SK-N-SH (cell line): ENCODE results near the gene SPTBN1. TPM values are rescaled to one million over a fixed set of nuclear protein-coding genes. Genes with fewer than 3 reads are reported as not detected.

Experiments
- CTCF ChIA-PET: fragments of 300-600, 350-600 bp; formaldehyde crosslinking; extraction: SDS; loops from one replicate; lab custom pipeline; 2021; lab: Yijun Ruan, JAX
- POLR2A ChIA-PET: fragments of 350-600 bp; sonication (Branson Sonifier 250); formaldehyde crosslinking; extraction: SDS; loops from one replicate; lab custom pipeline; 2020; ENCODE audit warnings: antibody characterized with exemption, inconsistent platforms; lab: Yijun Ruan, JAX
- DNase-seq: peaks from one replicate; pipeline ENCODE4 v3.0.0; 2012
- H2AFZ ChIP-seq: fragments of 200-600 bp; sonication (generic); 2 replicates; pipeline ENCODE4 v1.8.1; 2016; ENCODE audit warnings: antibody characterized with exemption, mild to moderate bottlenecking, low read depth
- H3F3A ChIP-seq: fragments of 200-600 bp; sonication (generic); replicated peaks from 2 replicates; pipeline ENCODE3; 2016; ENCODE audit warnings: antibody characterized with exemption, mild to moderate bottlenecking; ENCODE audit not compliant: insufficient read depth
- H3K27ac ChIP-seq, 2 experiments: fragments of 200-500 bp in 1 of 2; fragments of 200-600 bp in 1 of 2; sonication (Bioruptor generic) in 1 of 2; sonication (generic), shearing (Covaris generic) in 1 of 2; 2 replicates each; pipeline versions ENCODE4 v1.5.1 to v1.6.1; 2014 to 2016; ENCODE audit warnings: low read depth in 2 of 2, inconsistent platforms in 1 of 2, low read length in 1 of 2, mild to moderate bottlenecking in 1 of 2, mixed read lengths in 1 of 2
- H3K27me3 ChIP-seq: fragments of 200-600 bp; sonication (generic), shearing (Covaris generic); 2 replicates; pipeline ENCODE4 v1.6.1; 2016; ENCODE audit warnings: mixed run types; ENCODE audit not compliant: insufficient read depth
- H3K36me3 ChIP-seq, 2 experiments: fragments of 200-500 bp in 1 of 2; fragments of 200-600 bp in 1 of 2; sonication (Bioruptor generic) in 1 of 2; sonication (generic) in 1 of 2; replicated peaks in 1 of 2; 2 replicates each; pipeline versions ENCODE3 to v1.5.1; 2014 to 2016; ENCODE audit warnings: low read length in 1 of 2, mild to moderate bottlenecking in 1 of 2; ENCODE audit not compliant: insufficient read depth in 2 of 2, control insufficient read depth in 1 of 2
- H3K4me1 ChIP-seq, 2 experiments: fragments of 200-500 bp in 1 of 2; fragments of 200-600 bp in 1 of 2; sonication (Bioruptor generic) in 1 of 2; sonication (generic), shearing (Covaris generic) in 1 of 2; 2 replicates each; pipeline versions ENCODE4 v1.5.1 to v1.6.1; 2014 to 2016; ENCODE audit warnings: low read depth in 1 of 2, low read length in 1 of 2, mixed run types in 1 of 2; ENCODE audit not compliant: insufficient read depth in 2 of 2, control insufficient read depth in 1 of 2
- H3K4me2 ChIP-seq: fragments of 200-600 bp; sonication (generic), shearing (Covaris generic); 2 replicates; pipeline ENCODE4 v1.6.1; 2017; ENCODE audit warnings: mixed run types
- H3K4me3 ChIP-seq, 2 experiments: fragments of 200-500 bp in 1 of 2; fragments of 200-600 bp in 1 of 2; sonication (Bioruptor generic) in 1 of 2; sonication (generic), shearing (Covaris generic) in 1 of 2; 2 replicates each; pipeline versions ENCODE4 v1.5.1 to v1.8.1; 2014 to 2016; ENCODE audit warnings: low read depth in 2 of 2, inconsistent platforms in 1 of 2, low read length in 1 of 2, mild to moderate bottlenecking in 1 of 2, mixed read lengths in 1 of 2, moderate library complexity in 1 of 2
- H3K79me2 ChIP-seq: fragments of 200-600 bp; sonication (generic); 2 replicates; pipeline ENCODE4 v1.8.1; 2017; ENCODE audit warnings: mild to moderate bottlenecking; ENCODE audit not compliant: insufficient read depth
- H3K9ac ChIP-seq: fragments of 200-600 bp; sonication (generic); 2 replicates; pipeline ENCODE4 v1.6.1; 2017; ENCODE audit warnings: mixed run types
- H3K9me2 ChIP-seq: fragments of 200-600 bp; sonication (generic); 2 replicates; pipeline ENCODE4 v1.6.1; 2017; ENCODE audit warnings: mixed run types
- H3K9me3 ChIP-seq: fragments of 200-600 bp; sonication (generic); 2 replicates; pipeline ENCODE4 v1.6.1; 2017; ENCODE audit warnings: mixed run types, mild to moderate bottlenecking, moderate library complexity
- H4K20me1 ChIP-seq: fragments of 200-600 bp; sonication (generic); 2 replicates; pipeline ENCODE4 v1.6.1; 2017; ENCODE audit warnings: mild to moderate bottlenecking, mixed run types; ENCODE audit not compliant: insufficient read depth
- CTCF ChIP-seq: fragments of 200-600 bp; sonication (generic); IDR thresholded peaks from 2 replicates; pipeline ENCODE4 v1.6.1; 2017; ENCODE audit warnings: antibody characterized with exemption, mild to moderate bottlenecking, moderate library complexity
- ELF1 ChIP-seq: IDR thresholded peaks from 2 replicates; pipeline ENCODE4 v1.4.0; 2012
- FOXJ3 ChIP-seq: sonication (generic); formaldehyde crosslinking; IDR thresholded peaks from 2 replicates; pipeline ENCODE4 v1.5.1; 2020; ENCODE audit warnings: mild to moderate bottlenecking, missing genetic modification reagents
- GATA2 ChIP-seq: sonication (generic); formaldehyde crosslinking; IDR thresholded peaks from 2 replicates; pipeline ENCODE4 v1.5.0; 2020; ENCODE audit warnings: mild to moderate bottlenecking, missing genetic modification reagents
- IRF3 ChIP-seq: fragments of 150-350 bp; IDR thresholded peaks from 2 replicates; pipeline ENCODE4 v1.6.1; 2016; ENCODE audit warnings: mild to moderate bottlenecking, low read depth, low read length
- JUND ChIP-seq: IDR thresholded peaks from 2 replicates; pipeline ENCODE4 v1.4.0; 2012
- NFIC ChIP-seq: IDR thresholded peaks from 2 replicates; pipeline ENCODE4 v1.4.0; 2012; ENCODE audit warnings: borderline replicate concordance
- POLR2AphosphoS5 ChIP-seq: IDR thresholded peaks from 2 replicates; pipeline ENCODE4 v1.6.1; 2012; ENCODE audit warnings: low read depth, low read length
- RCOR1 ChIP-seq: fragments of 150-350 bp; IDR thresholded peaks from 2 replicates; pipeline ENCODE4 v1.6.1; 2017; ENCODE audit warnings: antibody characterized with exemption, low read length
- REST ChIP-seq: IDR thresholded peaks from 2 replicates; pipeline ENCODE4 v1.6.1; 2012; ENCODE audit warnings: mild to moderate bottlenecking, low read depth, low read length, moderate library complexity
- RXRA ChIP-seq: IDR thresholded peaks from 2 replicates; pipeline ENCODE4 v1.4.0; 2012; ENCODE audit warnings: low read depth, mild to moderate bottlenecking, borderline replicate concordance
- TAF1 ChIP-seq: IDR thresholded peaks from 2 replicates; pipeline ENCODE4 v1.6.1; 2012; ENCODE audit warnings: low read depth, mild to moderate bottlenecking, low read length, moderate library complexity, borderline replicate concordance
- WGBS: methylation state at CpG from one replicate; pipeline ENCODE4 v1.1.6; 2017; ENCODE audit warnings: low lambda C conversion rate; 5-methylcytosine and 5-hydroxymethylcytosine counted together
- polyA plus RNA-seq, 3 experiments: library from polyadenylated mRNA; depleted of rRNA; stranded (reverse); fragments of >200 nt; gene quantifications; 2 replicates each; pipeline ENCODE4 v1.2.3, GENCODE V29; 2012
- TF ChIP-seq, protein P1 (sequence below): IDR thresholded peaks from 2 replicates; pipeline ENCODE4; 2012
- TF ChIP-seq, protein P2 (sequence below): IDR thresholded peaks from 2 replicates; pipeline ENCODE4 v1.4.0; 2012; ENCODE audit warnings: low read depth, borderline replicate concordance
- TF ChIP-seq, protein P3 (sequence below): IDR thresholded peaks from 2 replicates; pipeline ENCODE4 v1.4.0; 2012; ENCODE audit warnings: low read depth

The SPTBN1 gene
- polyA plus RNA-seq, 1 of the 3 experiments (the other 2 are of a cell fraction) = 29.1 TPM

DNA sequence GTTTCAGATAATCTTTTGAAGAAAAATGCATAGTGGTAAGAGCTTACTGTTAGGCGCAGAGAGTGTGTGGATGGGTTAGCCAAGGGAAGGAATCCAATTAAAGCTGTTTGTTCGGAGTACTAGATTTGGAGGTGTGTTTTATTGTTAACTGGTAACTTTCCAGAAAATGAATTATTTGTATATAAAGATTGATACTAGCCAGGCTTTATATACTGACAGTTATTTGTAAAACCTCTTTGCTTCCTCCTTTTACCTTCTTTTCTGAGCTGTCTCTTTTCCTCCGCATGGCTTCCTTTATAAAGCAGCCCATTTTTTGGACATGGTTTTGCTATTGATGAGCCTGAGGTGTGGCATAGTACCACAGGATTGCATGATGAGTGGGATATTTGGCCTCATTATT is 25.6 kb downstream of the SPTBN1 start:
- Histone ChIP-seq H3K9me2 (no peaks in the 10 kb centered on the region), H3K4me2 (no peak overlapping the region), H3K9me3 (no peaks in the 10 kb centered on the region), H2AFZ (no peak overlapping the region), H3K79me2 (peaks cover 88% of the 10 kb centered on the region), H3K27ac (no peak overlapping the region), H3F3A (peaks cover 19% of the 10 kb centered on the region), H4K20me1 (peaks cover 74% of the 10 kb centered on the region), H3K9ac (no peak overlapping the region), H3K4me1 (peaks cover 8 to 21% of the 10 kb centered on the region in 2 experiments), H3K4me3 (no peak overlapping the region), H3K36me3 (no peaks in the 10 kb centered on the region), H3K27me3 (no peaks in the 10 kb centered on the region)
- CTCF ChIA-PET = interaction anchor here (0.5 to 1.2 kb wide), 6 partner anchors 17 to 374 kb away, joined by 3 to 4 read pairs (median 3); no protein-coding TSS in a partner anchor
- DNase-seq = no peak
- POLR2A ChIA-PET = no interaction called here
- WGBS = 98% methylated on average over 3 of the region's 3 CpGs
- TF ChIP-seq RXRA (no peak), FOXJ3 (no peak), ELF1 (no peak), JUND (no peak), IRF3 (no peak), TAF1 (no peak), POLR2AphosphoS5 (no peak), RCOR1 (no peak), NFIC (no peak)
- TF ChIP-seq, protein P1, sequence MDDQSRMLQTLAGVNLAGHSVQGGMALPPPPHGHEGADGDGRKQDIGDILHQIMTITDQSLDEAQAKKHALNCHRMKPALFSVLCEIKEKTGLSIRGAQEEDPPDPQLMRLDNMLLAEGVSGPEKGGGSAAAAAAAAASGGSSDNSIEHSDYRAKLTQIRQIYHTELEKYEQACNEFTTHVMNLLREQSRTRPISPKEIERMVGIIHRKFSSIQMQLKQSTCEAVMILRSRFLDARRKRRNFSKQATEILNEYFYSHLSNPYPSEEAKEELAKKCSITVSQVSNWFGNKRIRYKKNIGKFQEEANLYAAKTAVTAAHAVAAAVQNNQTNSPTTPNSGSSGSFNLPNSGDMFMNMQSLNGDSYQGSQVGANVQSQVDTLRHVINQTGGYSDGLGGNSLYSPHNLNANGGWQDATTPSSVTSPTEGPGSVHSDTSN = no peak
- TF ChIP-seq, protein P2, sequence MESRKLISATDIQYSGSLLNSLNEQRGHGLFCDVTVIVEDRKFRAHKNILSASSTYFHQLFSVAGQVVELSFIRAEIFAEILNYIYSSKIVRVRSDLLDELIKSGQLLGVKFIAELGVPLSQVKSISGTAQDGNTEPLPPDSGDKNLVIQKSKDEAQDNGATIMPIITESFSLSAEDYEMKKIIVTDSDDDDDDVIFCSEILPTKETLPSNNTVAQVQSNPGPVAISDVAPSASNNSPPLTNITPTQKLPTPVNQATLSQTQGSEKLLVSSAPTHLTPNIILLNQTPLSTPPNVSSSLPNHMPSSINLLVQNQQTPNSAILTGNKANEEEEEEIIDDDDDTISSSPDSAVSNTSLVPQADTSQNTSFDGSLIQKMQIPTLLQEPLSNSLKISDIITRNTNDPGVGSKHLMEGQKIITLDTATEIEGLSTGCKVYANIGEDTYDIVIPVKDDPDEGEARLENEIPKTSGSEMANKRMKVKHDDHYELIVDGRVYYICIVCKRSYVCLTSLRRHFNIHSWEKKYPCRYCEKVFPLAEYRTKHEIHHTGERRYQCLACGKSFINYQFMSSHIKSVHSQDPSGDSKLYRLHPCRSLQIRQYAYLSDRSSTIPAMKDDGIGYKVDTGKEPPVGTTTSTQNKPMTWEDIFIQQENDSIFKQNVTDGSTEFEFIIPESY = no peak
- TF ChIP-seq, protein P3, sequence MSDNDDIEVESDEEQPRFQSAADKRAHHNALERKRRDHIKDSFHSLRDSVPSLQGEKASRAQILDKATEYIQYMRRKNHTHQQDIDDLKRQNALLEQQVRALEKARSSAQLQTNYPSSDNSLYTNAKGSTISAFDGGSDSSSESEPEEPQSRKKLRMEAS = no peak

DNA sequence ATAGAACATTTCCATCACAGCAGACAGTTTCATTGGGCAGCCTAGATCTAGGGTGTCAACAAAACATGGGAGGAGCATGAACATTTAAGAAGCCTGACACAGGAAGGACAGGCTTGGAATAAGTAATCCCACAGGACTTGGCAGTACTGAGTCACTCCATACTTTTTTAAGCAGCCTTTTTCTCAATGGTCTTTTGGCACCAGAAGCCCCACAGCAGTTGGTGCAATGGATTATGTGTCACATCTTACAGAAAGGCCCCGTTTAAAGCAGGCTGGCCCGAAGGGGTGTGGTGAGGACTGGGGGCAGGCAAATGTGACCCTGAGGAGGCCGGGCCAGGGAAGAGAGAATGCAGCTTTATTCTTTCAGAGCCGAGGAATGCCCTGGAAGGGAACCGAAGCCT is 26.6 kb downstream of the SPTBN1 start:
- Histone ChIP-seq H3F3A (peaks cover 24% of the 10 kb centered on the region), H3K36me3 (peaks cover 0 to 8% of the 10 kb centered on the region in 2 experiments), H3K4me2 (peak overlapping the region; percentile 34), H3K4me3 (no peak overlapping the region), H2AFZ (no peak overlapping the region), H3K4me1 (peaks cover 8 to 21% of the 10 kb centered on the region in 2 experiments), H3K9ac (no peak overlapping the region; the same call in 1 of the 2 replicates), H3K27ac (peak overlapping the region in 1 of 2 experiments; percentile 59; a peak in 3 of 4 replicates), H3K27me3 (no peaks in the 10 kb centered on the region), H3K9me3 (no peaks in the 10 kb centered on the region), H4K20me1 (peaks cover 64% of the 10 kb centered on the region)
- CTCF ChIA-PET = no interaction called here
- POLR2A ChIA-PET = no interaction called here
- WGBS = 66% methylated on average over 5 of the region's 5 CpGs
- TF ChIP-seq NFIC = peak; percentile 21; the same call in 1 of the 2 replicates
- no peak for TF ChIP-seq REST
- TF ChIP-seq GATA2 (CRISPR knock-in tag) = no peak
- no peak for TF ChIP-seq CTCF
- TF ChIP-seq, all 33 proteins: peak for 1
- DNase-seq = no peak
- Histone ChIP-seq H3K79me2 (peaks cover 86% of the 10 kb centered on the region), H3K9me2 (no peaks in the 10 kb centered on the region)
